ENCODE data around the gene KCNQ1OT1.

- no peak for TF ChIP-seq CTCF (conservative IDR thresholded peaks at IDR 0.05 in 1 of 2, IDR thresholded peaks at IDR 0.05 in 1 of 2; ENCODE audit: extremely low read depth in 1 of 2, insufficient read depth in 1 of 2, low read depth in 1 of 2, low read length in 2 of 2)
- no peak for TF ChIP-seq EZH2 (IDR thresholded peaks at IDR 0.05; ENCODE audit: borderline replicate concordance, low read length)
These were observed 9.6 kb upstream of the KCNQ1OT1 start for GRCh38 chr11:2709429-2709828.

Data from mammary epithelial cell (primary cell).